ENCODE measurements around the gene ASCC1. TPM values are rescaled to one million over a fixed set of nuclear protein-coding genes. Genes with fewer than 3 reads are reported as not detected.
"Not testable (repeated sequence)": the region's sequence is repeated elsewhere in the genome, so short reads cannot be mapped to it uniquely, and the experiment has no call there.

The ASCC1 gene
- total RNA-seq, 2 donors from 2014 or later, result 15.2 to 30.3 TPM

- DNase-seq (ENCODE audit: low spot score), result no peak
- no peaks in the 10 kb centered on the region for H3K27me3 ChIP-seq (replicated peaks; ENCODE audit: insufficient read depth)
- TF ChIP-seq CTCF (IDR thresholded peaks at IDR 0.05), result no peak
- peak overlapping the region; percentile 62 to 81 for H3K27ac ChIP-seq
- peaks cover 4% of the 10 kb centered on the region for H3K36me3 ChIP-seq
- no peak for ATAC-seq (ENCODE audit: insufficient number of reproducible peaks, low FRiP score, low read depth)
- no peak overlapping the region for H3K4me3 ChIP-seq
- H3K4me1 ChIP-seq (ENCODE audit: control insufficient read depth in 1 of 2, low read depth in 2 of 2), result peaks cover 53 to 75% of the 10 kb centered on the region in 2 donors
- H3K9me3 ChIP-seq, result no peaks in the 10 kb centered on the region
These were observed 3.2 kb upstream of the ASCC1 start for GRCh38 chr10:72219235-72219814.

DNA sequence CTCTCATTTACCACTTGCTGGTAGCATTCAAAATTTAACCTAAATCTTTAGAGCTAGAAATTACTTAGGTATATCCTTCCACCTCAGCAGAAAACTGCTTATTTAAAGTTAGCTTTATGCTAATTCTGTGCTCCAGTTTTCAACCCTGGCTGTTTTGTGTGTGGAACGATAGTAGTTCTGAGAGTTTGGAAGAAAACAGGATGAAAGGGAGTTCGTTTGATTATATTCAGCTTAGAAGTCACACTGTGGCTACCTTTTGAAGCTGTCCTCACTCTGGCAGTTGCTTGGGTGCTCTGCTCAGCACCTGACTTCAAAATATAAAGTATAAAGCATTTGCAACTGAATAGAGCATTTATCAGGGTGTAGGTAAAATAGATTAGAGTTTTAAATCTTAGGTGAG is 2.6 kb upstream of the ASCC1 start:
- H3K9me3 ChIP-seq, result no peaks in the 10 kb centered on the region
- no peaks in the 10 kb centered on the region for H3K27me3 ChIP-seq (replicated peaks; ENCODE audit: insufficient read depth)
- no peak for DNase-seq (ENCODE audit: low spot score)
- peaks cover 48 to 75% of the 10 kb centered on the region in 2 donors for H3K4me1 ChIP-seq (ENCODE audit: control insufficient read depth in 1 of 2, low read depth in 2 of 2)
- peaks cover 4% of the 10 kb centered on the region for H3K36me3 ChIP-seq
- no peak for TF ChIP-seq CTCF (IDR thresholded peaks at IDR 0.05)
- H3K27ac ChIP-seq, result peak overlapping the region; percentile 62 to 81
- ATAC-seq (ENCODE audit: insufficient number of reproducible peaks, low FRiP score, low read depth), result no peak
- peak overlapping the region; percentile 33 for H3K4me3 ChIP-seq

- H3K4me1 ChIP-seq (ENCODE audit: control insufficient read depth in 1 of 2, low read depth in 2 of 2), result peaks cover 46 to 72% of the 10 kb centered on the region in 2 donors
These were observed 2.2 kb upstream of the ASCC1 start for GRCh38 chr10:72218325-72218724.

DNA sequence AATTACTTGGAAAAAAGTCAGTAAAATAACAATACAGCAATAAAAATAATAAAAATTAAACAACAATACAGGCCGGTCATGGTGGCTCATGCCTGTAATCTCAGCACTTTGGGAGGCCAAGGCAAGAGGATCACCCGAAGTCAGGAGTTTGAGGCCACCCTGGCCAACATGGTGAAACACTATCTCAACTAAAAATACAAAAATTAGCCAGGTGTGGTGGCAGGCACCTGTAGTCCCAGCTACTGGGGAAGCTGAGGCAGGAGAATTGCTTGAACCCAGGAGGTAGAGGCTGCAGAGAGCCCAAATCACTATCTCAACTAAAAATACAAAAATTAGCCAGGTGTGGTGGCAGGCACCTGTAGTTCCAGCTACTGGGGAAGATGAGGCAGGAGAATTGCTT is 4.2 kb downstream of the ASCC1 start:
- Histone ChIP-seq H3K36me3 (peaks cover 34% of the 10 kb centered on the region), H3K4me1 (ENCODE audit: control insufficient read depth in 1 of 2, low read depth in 2 of 2) (peaks cover 9 to 24% of the 10 kb centered on the region in 2 donors)
- not testable (repeated sequence) for H3K9me3 ChIP-seq; H3K27me3 ChIP-seq (replicated peaks; ENCODE audit: insufficient read depth); H3K27ac ChIP-seq; H3K4me3 ChIP-seq; DNase-seq (ENCODE audit: low spot score); ATAC-seq (ENCODE audit: insufficient number of reproducible peaks, low FRiP score, low read depth)

More at GRCh38 chr10:72218325-72218724, 2.2 kb upstream of the ASCC1 start:
- H3K27me3 ChIP-seq (replicated peaks; ENCODE audit: insufficient read depth), result no peaks in the 10 kb centered on the region
- peak overlapping the region; percentile 33 for H3K4me3 ChIP-seq
- DNase-seq (ENCODE audit: low spot score) (no peak), ATAC-seq (ENCODE audit: insufficient number of reproducible peaks, low FRiP score, low read depth) (no peak)
- peaks cover 4% of the 10 kb centered on the region for H3K36me3 ChIP-seq
- H3K9me3 ChIP-seq, result no peaks in the 10 kb centered on the region
- peak overlapping the region; percentile 62 to 81 for H3K27ac ChIP-seq
- no peak for TF ChIP-seq CTCF (IDR thresholded peaks at IDR 0.05)

GRCh38 chr10:72211381-72211780 is 4.7 kb downstream of the ASCC1 start:
- H3K4me3 ChIP-seq; H3K9me3 ChIP-seq; DNase-seq (ENCODE audit: low spot score); H3K27ac ChIP-seq; H3K27me3 ChIP-seq (replicated peaks; ENCODE audit: insufficient read depth); ATAC-seq (ENCODE audit: insufficient number of reproducible peaks, low FRiP score, low read depth): not testable (repeated sequence)
- Histone ChIP-seq H3K36me3 (peaks cover 39% of the 10 kb centered on the region), H3K4me1 (ENCODE audit: control insufficient read depth in 1 of 2, low read depth in 2 of 2) (peaks cover 9 to 23% of the 10 kb centered on the region in 2 donors)

- not testable (repeated sequence) for H3K4me1 ChIP-seq (ENCODE audit: control insufficient read depth in 1 of 2, low read depth in 2 of 2); ATAC-seq (ENCODE audit: insufficient number of reproducible peaks, low FRiP score, low read depth); H3K9me3 ChIP-seq; H3K27me3 ChIP-seq (replicated peaks; ENCODE audit: insufficient read depth); DNase-seq (ENCODE audit: low spot score); H3K27ac ChIP-seq; H3K4me3 ChIP-seq
- peaks cover 44% of the 10 kb centered on the region for H3K36me3 ChIP-seq
These were observed 7.5 kb downstream of the ASCC1 start for GRCh38 chr10:72208526-72208925.
